GM12878 (cell line): ENCODE data around the gene ASMTL. TPM values are rescaled to one million over a fixed set of nuclear protein-coding genes. Genes with fewer than 3 reads are reported as not detected.

Experiments
- CTCF ChIP-seq, 3 experiments: IDR thresholded peaks in 2 of 3; conservative IDR thresholded peaks in 1 of 3; 2 replicates each; pipeline ENCODE4 v1.5.1; 2011; ENCODE audit warnings: low read depth in 3 of 3, low read length in 3 of 3, mild to moderate bottlenecking in 3 of 3, control low read depth in 2 of 3, moderate library complexity in 2 of 3, inconsistent platforms in 1 of 3, mixed read lengths in 1 of 3; ENCODE audit not compliant: control insufficient read depth in 2 of 3, insufficient read depth in 1 of 3; ENCODE audit errors: extremely low read depth in 1 of 3
- ESRRA ChIP-seq: IDR thresholded peaks from 2 replicates; pipeline ENCODE4 v1.6.1; 2012; ENCODE audit warnings: mild to moderate bottlenecking, low read length, improper control_type of control experiment
- IRF3 ChIP-seq: fragments of 450-650 bp; IDR thresholded peaks from 2 replicates; pipeline ENCODE4 v1.6.1; 2014; ENCODE audit warnings: mild to moderate bottlenecking
- NR2F1 ChIP-seq: fragments of 450-650 bp; conservative IDR thresholded peaks from 2 replicates; pipeline ENCODE4 v1.6.1; 2017; ENCODE audit warnings: mild to moderate bottlenecking
- POLR2A ChIP-seq: IDR thresholded peaks from 2 replicates; pipeline ENCODE4 v1.6.1; 2011; ENCODE audit warnings: low read depth, mild to moderate bottlenecking, low read length
- RAD51 ChIP-seq: fragments of 450-650 bp; IDR thresholded peaks from 2 replicates; pipeline ENCODE4 v1.6.1; 2016; ENCODE audit warnings: moderate library complexity, mild to moderate bottlenecking, inconsistent platforms
- SMAD1 ChIP-seq: fragments of 450-650 bp; IDR thresholded peaks from 2 replicates; pipeline ENCODE4 v1.6.1; 2018; ENCODE audit warnings: mild to moderate bottlenecking, low read depth; ENCODE audit not compliant: partially characterized antibody
- SPI1 ChIP-seq: IDR thresholded peaks from 2 replicates; pipeline ENCODE4 v1.6.1; 2011; ENCODE audit warnings: low read depth, mild to moderate bottlenecking, low read length, moderate library complexity, borderline replicate concordance; ENCODE audit not compliant: insufficient read depth
- STAT3 ChIP-seq: IDR thresholded peaks from 2 replicates; pipeline ENCODE4 v1.6.1; 2011; ENCODE audit warnings: low read depth, low read length, improper control_type of control experiment
- TCF12 ChIP-seq: IDR thresholded peaks from 2 replicates; pipeline ENCODE4 v1.6.1; 2011; ENCODE audit warnings: low read depth, mild to moderate bottlenecking, low read length
- USF2 ChIP-seq: IDR thresholded peaks from 2 replicates; pipeline ENCODE4 v1.6.1; 2011; ENCODE audit warnings: low read depth, low read length, improper control_type of control experiment, borderline replicate concordance
- ZBTB4 ChIP-seq: fragments of 450-650 bp; formaldehyde crosslinking; IDR thresholded peaks from 2 replicates; pipeline ENCODE4 v1.4.0; 2022; ENCODE audit warnings: mild to moderate bottlenecking, moderate library complexity
- polyA plus RNA-seq, 11 experiments: library from polyadenylated mRNA; depleted of rRNA in 4 of 11; unstranded in 6 of 11; stranded (reverse) in 5 of 11; fragments of >200 nt; fragmentation: Nextera tagmentation in 4 of 11; fragmentation: Illumina TruSeq in 1 of 11; extraction: Ambion mirVana in 4 of 11; extraction: Trizol in 1 of 11; gene quantifications; 1 replicate in 1 of 11; 2 replicates in 10 of 11; pipeline versions ENCODE4 v1.2.1 to v1.2.3, GENCODE V29; 2011 to 2016; ENCODE audit warnings: inconsistent platforms in 2 of 11, missing spikeins in 2 of 11, low read depth in 1 of 11
- total RNA-seq, 4 experiments: library from RNA; depleted of rRNA in 3 of 4; stranded (reverse); fragments of >200 nt in 3 of 4; fragmentation: Illumina TruSeq in 1 of 4; extraction: Trizol in 1 of 4; gene quantifications; 2 replicates each; pipeline versions ENCODE4 v1.2.1 to v1.2.3, GENCODE V29; 2013 to 2021
- TF ChIP-seq, protein P1 (sequence below): fragments of 450-650 bp; conservative IDR thresholded peaks from 2 replicates; pipeline ENCODE4 v1.6.1; 2017; ENCODE audit warnings: mild to moderate bottlenecking, moderate library complexity
- TF ChIP-seq, protein P2 (sequence below): IDR thresholded peaks from 2 replicates; pipeline ENCODE4 v1.6.1; 2011; ENCODE audit warnings: mild to moderate bottlenecking, low read depth, low read length, moderate library complexity; ENCODE audit not compliant: insufficient replicate concordance
- TF ChIP-seq, protein P3 (sequence below): fragments of 450-650 bp; IDR thresholded peaks from 2 replicates; pipeline ENCODE4 v1.6.1; 2016; ENCODE audit warnings: mild to moderate bottlenecking

Gene ASMTL
- total and polyA plus RNA-seq, 10 of the 15 experiments (the other 5 are each of a cell fraction or from before 2014, with no cell fraction given): 1.6 to 51.9 (median 32.1) TPM

GRCh38 chrX:1493877-1494510, 41.3 kb upstream of the ASMTL start (continued):
- no peak for TF ChIP-seq CTCF (IDR thresholded peaks at IDR 0.05 in 2 of 3, conservative IDR thresholded peaks at IDR 0.05 in 1 of 3; ENCODE audit: control insufficient read depth in 2 of 3, extremely low read depth in 1 of 3, insufficient read depth in 1 of 3, low read depth in 3 of 3, low read length in 3 of 3)
- TF ChIP-seq, protein P1, sequence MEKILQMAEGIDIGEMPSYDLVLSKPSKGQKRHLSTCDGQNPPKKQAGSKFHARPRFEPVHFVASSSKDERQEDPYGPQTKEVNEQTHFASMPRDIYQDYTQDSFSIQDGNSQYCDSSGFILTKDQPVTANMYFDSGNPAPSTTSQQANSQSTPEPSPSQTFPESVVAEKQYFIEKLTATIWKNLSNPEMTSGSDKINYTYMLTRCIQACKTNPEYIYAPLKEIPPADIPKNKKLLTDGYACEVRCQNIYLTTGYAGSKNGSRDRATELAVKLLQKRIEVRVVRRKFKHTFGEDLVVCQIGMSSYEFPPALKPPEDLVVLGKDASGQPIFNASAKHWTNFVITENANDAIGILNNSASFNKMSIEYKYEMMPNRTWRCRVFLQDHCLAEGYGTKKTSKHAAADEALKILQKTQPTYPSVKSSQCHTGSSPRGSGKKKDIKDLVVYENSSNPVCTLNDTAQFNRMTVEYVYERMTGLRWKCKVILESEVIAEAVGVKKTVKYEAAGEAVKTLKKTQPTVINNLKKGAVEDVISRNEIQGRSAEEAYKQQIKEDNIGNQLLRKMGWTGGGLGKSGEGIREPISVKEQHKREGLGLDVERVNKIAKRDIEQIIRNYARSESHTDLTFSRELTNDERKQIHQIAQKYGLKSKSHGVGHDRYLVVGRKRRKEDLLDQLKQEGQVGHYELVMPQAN: no peak
- no peak for TF ChIP-seq STAT3
- TF ChIP-seq TCF12: 0 out of 2 replicates have a peak, but pooled peaks have one; percentile 49
- TF ChIP-seq, protein P2, sequence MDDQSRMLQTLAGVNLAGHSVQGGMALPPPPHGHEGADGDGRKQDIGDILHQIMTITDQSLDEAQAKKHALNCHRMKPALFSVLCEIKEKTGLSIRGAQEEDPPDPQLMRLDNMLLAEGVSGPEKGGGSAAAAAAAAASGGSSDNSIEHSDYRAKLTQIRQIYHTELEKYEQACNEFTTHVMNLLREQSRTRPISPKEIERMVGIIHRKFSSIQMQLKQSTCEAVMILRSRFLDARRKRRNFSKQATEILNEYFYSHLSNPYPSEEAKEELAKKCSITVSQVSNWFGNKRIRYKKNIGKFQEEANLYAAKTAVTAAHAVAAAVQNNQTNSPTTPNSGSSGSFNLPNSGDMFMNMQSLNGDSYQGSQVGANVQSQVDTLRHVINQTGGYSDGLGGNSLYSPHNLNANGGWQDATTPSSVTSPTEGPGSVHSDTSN: no peak
- no peak; the same call in 1 of the 2 replicates for TF ChIP-seq NR2F1
- TF ChIP-seq SMAD1: no peak
- TF ChIP-seq ESRRA: no peak
- TF ChIP-seq POLR2A: peak; percentile 70
- peak; percentile 53 for TF ChIP-seq SPI1
- no peak for TF ChIP-seq USF2
- TF ChIP-seq ZBTB4 (CRISPR knock-in tag): no peak
- TF ChIP-seq, protein P3, sequence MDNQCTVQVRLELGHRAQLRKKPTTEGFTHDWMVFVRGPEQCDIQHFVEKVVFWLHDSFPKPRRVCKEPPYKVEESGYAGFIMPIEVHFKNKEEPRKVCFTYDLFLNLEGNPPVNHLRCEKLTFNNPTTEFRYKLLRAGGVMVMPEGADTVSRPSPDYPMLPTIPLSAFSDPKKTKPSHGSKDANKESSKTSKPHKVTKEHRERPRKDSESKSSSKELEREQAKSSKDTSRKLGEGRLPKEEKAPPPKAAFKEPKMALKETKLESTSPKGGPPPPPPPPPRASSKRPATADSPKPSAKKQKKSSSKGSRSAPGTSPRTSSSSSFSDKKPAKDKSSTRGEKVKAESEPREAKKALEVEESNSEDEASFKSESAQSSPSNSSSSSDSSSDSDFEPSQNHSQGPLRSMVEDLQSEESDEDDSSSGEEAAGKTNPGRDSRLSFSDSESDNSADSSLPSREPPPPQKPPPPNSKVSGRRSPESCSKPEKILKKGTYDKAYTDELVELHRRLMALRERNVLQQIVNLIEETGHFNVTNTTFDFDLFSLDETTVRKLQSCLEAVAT: peak; percentile 85
- no peak for TF ChIP-seq IRF3
- TF ChIP-seq RAD51: no peak
